ENCODE data around the gene PPFIA3.
"Not testable (repeated sequence)": the region's sequence is repeated elsewhere in the genome, so short reads cannot be mapped to it uniquely, and the experiment has no call there.

Gene PPFIA3

GRCh38 chr19:49119411-49120324 is at the start of gene PPFIA3:
PPFIA3 (plus strand) TSS chr19:49119544; CDS start chr19:49127874, 8,330 bp downstream.
- H3K9ac ChIP-seq (ENCODE audit: low read length), result peak within 1 kb of the TSS; percentile 82
- peaks cover 26% of the 10 kb centered on the region for H3K4me1 ChIP-seq (ENCODE audit: control insufficient read depth, insufficient read depth, low read length)
- no peaks in the 10 kb centered on the region for H3K9me3 ChIP-seq (ENCODE audit: control insufficient read depth, low read length)
- H3K27me3 ChIP-seq (ENCODE audit: control insufficient read depth, insufficient read depth, low read length), result peaks cover 8% of the 10 kb centered on the region
- peak within 1 kb of the TSS; percentile 5 for H3K4me3 ChIP-seq (ENCODE audit: low read length)
- no peaks in the 10 kb centered on the region for H3K36me3 ChIP-seq (ENCODE audit: control insufficient read depth, insufficient read depth, low read length)

- Histone ChIP-seq H3K4me3 (ENCODE audit: low read length) (no peak overlapping the region), H3K9ac (ENCODE audit: low read length) (no peak overlapping the region), H3K9me3 (ENCODE audit: control insufficient read depth, low read length) (no peaks in the 10 kb centered on the region), H3K36me3 (ENCODE audit: control insufficient read depth, insufficient read depth, low read length) (no peaks in the 10 kb centered on the region), H3K4me1 (ENCODE audit: control insufficient read depth, insufficient read depth, low read length) (no peaks in the 10 kb centered on the region), H3K27me3 (ENCODE audit: control insufficient read depth, insufficient read depth, low read length) (peaks cover 66% of the 10 kb centered on the region)
Measured at GRCh38 chr19:49070416-49070815, 48.9 kb upstream of the PPFIA3 start.

GRCh38 chr19:49071860-49072547 is 47.3 kb upstream of the PPFIA3 start:
- Histone ChIP-seq H3K4me1 (ENCODE audit: control insufficient read depth, insufficient read depth, low read length) (no peaks in the 10 kb centered on the region), H3K36me3 (ENCODE audit: control insufficient read depth, insufficient read depth, low read length) (no peaks in the 10 kb centered on the region), H3K9me3 (ENCODE audit: control insufficient read depth, low read length) (no peaks in the 10 kb centered on the region), H3K9ac (ENCODE audit: low read length) (no peak overlapping the region), H3K4me3 (ENCODE audit: low read length) (no peak overlapping the region), H3K27me3 (ENCODE audit: control insufficient read depth, insufficient read depth, low read length) (peaks cover 50% of the 10 kb centered on the region)

GRCh38 chr19:49073514-49074378 is 45.6 kb upstream of the PPFIA3 start:
- H3K36me3 ChIP-seq (ENCODE audit: control insufficient read depth, insufficient read depth, low read length), result no peaks in the 10 kb centered on the region
- no peaks in the 10 kb centered on the region for H3K4me1 ChIP-seq (ENCODE audit: control insufficient read depth, insufficient read depth, low read length)
- H3K4me3 ChIP-seq (ENCODE audit: low read length), result no peak overlapping the region
- H3K9me3 ChIP-seq (ENCODE audit: control insufficient read depth, low read length), result no peaks in the 10 kb centered on the region
- no peak overlapping the region for H3K9ac ChIP-seq (ENCODE audit: low read length)
- peaks cover 40% of the 10 kb centered on the region for H3K27me3 ChIP-seq (ENCODE audit: control insufficient read depth, insufficient read depth, low read length)

GRCh38 chr19:49074869-49075268 is 44.5 kb upstream of the PPFIA3 start:
- H3K9ac ChIP-seq (ENCODE audit: low read length); H3K4me1 ChIP-seq (ENCODE audit: control insufficient read depth, insufficient read depth, low read length); H3K9me3 ChIP-seq (ENCODE audit: control insufficient read depth, low read length); H3K36me3 ChIP-seq (ENCODE audit: control insufficient read depth, insufficient read depth, low read length); H3K4me3 ChIP-seq (ENCODE audit: low read length): not testable (repeated sequence)
- H3K27me3 ChIP-seq (ENCODE audit: control insufficient read depth, insufficient read depth, low read length), result peaks cover 35% of the 10 kb centered on the region

GRCh38 chr19:49080392-49080791 is 39.0 kb upstream of the PPFIA3 start:
- H3K27me3 ChIP-seq (ENCODE audit: control insufficient read depth, insufficient read depth, low read length), result no peaks in the 10 kb centered on the region
- H3K9me3 ChIP-seq (ENCODE audit: control insufficient read depth, low read length), result no peaks in the 10 kb centered on the region
- no peak overlapping the region for H3K4me3 ChIP-seq (ENCODE audit: low read length)
- no peaks in the 10 kb centered on the region for H3K4me1 ChIP-seq (ENCODE audit: control insufficient read depth, insufficient read depth, low read length)
- no peak overlapping the region for H3K9ac ChIP-seq (ENCODE audit: low read length)
- no peaks in the 10 kb centered on the region for H3K36me3 ChIP-seq (ENCODE audit: control insufficient read depth, insufficient read depth, low read length)

GRCh38 chr19:49081273-49081672 is 38.1 kb upstream of the PPFIA3 start:
- H3K9ac ChIP-seq (ENCODE audit: low read length), result no peak overlapping the region
- no peaks in the 10 kb centered on the region for H3K36me3 ChIP-seq (ENCODE audit: control insufficient read depth, insufficient read depth, low read length)
- no peaks in the 10 kb centered on the region for H3K27me3 ChIP-seq (ENCODE audit: control insufficient read depth, insufficient read depth, low read length)
- no peaks in the 10 kb centered on the region for H3K9me3 ChIP-seq (ENCODE audit: control insufficient read depth, low read length)
- H3K4me1 ChIP-seq (ENCODE audit: control insufficient read depth, insufficient read depth, low read length), result peaks cover 3% of the 10 kb centered on the region
- H3K4me3 ChIP-seq (ENCODE audit: low read length), result no peak overlapping the region

- Histone ChIP-seq H3K36me3 (ENCODE audit: control insufficient read depth, insufficient read depth, low read length) (peaks cover 5% of the 10 kb centered on the region), H3K9ac (ENCODE audit: low read length) (peak overlapping the region; percentile 93)
Measured at GRCh38 chr19:49084206-49085019, 34.9 kb upstream of the PPFIA3 start.

GRCh38 chr19:49085020-49085867 is 34.1 kb upstream of the PPFIA3 start, which contains the start of gene SNRNP70:
SNRNP70 (plus strand) TSS chr19:49085451; CDS start chr19:49086415, 964 bp downstream.
- Histone ChIP-seq H3K9ac (ENCODE audit: low read length) (peak within 1 kb of the TSS; percentile 93), H3K4me3 (ENCODE audit: low read length) (peak within 1 kb of the TSS; percentile 89), H3K36me3 (ENCODE audit: control insufficient read depth, insufficient read depth, low read length) (peaks cover 8% of the 10 kb centered on the region), H3K9me3 (ENCODE audit: control insufficient read depth, low read length) (no peaks in the 10 kb centered on the region), H3K4me1 (ENCODE audit: control insufficient read depth, insufficient read depth, low read length) (peaks cover 16% of the 10 kb centered on the region), H3K27me3 (ENCODE audit: control insufficient read depth, insufficient read depth, low read length) (no peaks in the 10 kb centered on the region)

More at GRCh38 chr19:49084206-49085019, 34.9 kb upstream of the PPFIA3 start:
- Histone ChIP-seq H3K27me3 (ENCODE audit: control insufficient read depth, insufficient read depth, low read length) (no peaks in the 10 kb centered on the region), H3K4me1 (ENCODE audit: control insufficient read depth, insufficient read depth, low read length) (peaks cover 16% of the 10 kb centered on the region), H3K9me3 (ENCODE audit: control insufficient read depth, low read length) (no peaks in the 10 kb centered on the region), H3K4me3 (ENCODE audit: low read length) (no peak overlapping the region)

GRCh38 chr19:49085868-49086232 is 33.5 kb upstream of the PPFIA3 start:
- Histone ChIP-seq H3K9me3 (ENCODE audit: control insufficient read depth, low read length) (no peaks in the 10 kb centered on the region), H3K9ac (ENCODE audit: low read length) (peak overlapping the region; percentile 93), H3K36me3 (ENCODE audit: control insufficient read depth, insufficient read depth, low read length) (peaks cover 12% of the 10 kb centered on the region), H3K4me3 (ENCODE audit: low read length) (peak overlapping the region; percentile 89), H3K27me3 (ENCODE audit: control insufficient read depth, insufficient read depth, low read length) (no peaks in the 10 kb centered on the region), H3K4me1 (ENCODE audit: control insufficient read depth, insufficient read depth, low read length) (peaks cover 16% of the 10 kb centered on the region)
